Endothelial cell of umbilical vein (primary cell): Measurements from ENCODE around the gene ZNF783. TPM values are rescaled to one million over a fixed set of nuclear protein-coding genes. Genes with fewer than 3 reads are reported as not detected.

ENCODE experiments used
- BruUV-seq: library from RNA; stranded (reverse); fragments of 400-500 nt; replicated peaks from 2 replicates; lab custom pipeline; 2021; lab: Mats Ljungman, UMichigan
- CTCF ChIA-PET: fragments of 300-600, 350-600 bp; sonication (Branson Sonifier 250); formaldehyde crosslinking; loops from one replicate; lab custom pipeline; 2021; ENCODE audit warnings: antibody characterized with exemption, inconsistent platforms; lab: Charles Lee
- POLR2A ChIA-PET: fragments of 300-600, 350-600 bp; sonication (Branson Sonifier 250); formaldehyde crosslinking; loops from one replicate; lab custom pipeline; 2021; ENCODE audit warnings: antibody characterized with exemption, inconsistent platforms; lab: Charles Lee
- DNase-seq: peaks from one replicate; pipeline ENCODE4 v3.0.0-alpha.2; 2011; ENCODE audit warnings: low read depth, low spot score
- FAIRE-seq: peaks from 2 replicates; lab custom pipeline; 2011; peaks lifted over from hg19 to GRCh38; lab: Jason Lieb, UNC
- H2AFZ ChIP-seq: 2 replicates; pipeline ENCODE4 v1.6.0; 2012; ENCODE audit warnings: low read depth, low read length, control low read depth, inconsistent platforms
- H3K27ac ChIP-seq: 2 replicates; pipeline ENCODE4 v1.5.1; 2011; ENCODE audit warnings: low read depth, mild to moderate bottlenecking, control low read depth, low read length, moderate library complexity; ENCODE audit not compliant: insufficient read depth
- H3K27me3 ChIP-seq, 2 experiments: 2 replicates each; pipeline versions ENCODE4 v1.6.0 to v1.6.1; 2011; ENCODE audit warnings: low read length in 2 of 2, mixed read lengths in 1 of 2; ENCODE audit not compliant: control insufficient read depth in 2 of 2, insufficient read depth in 2 of 2
- H3K36me3 ChIP-seq, 2 experiments: 2 replicates in 1 of 2; 3 replicates in 1 of 2; pipeline ENCODE4 v1.5.1; 2011; ENCODE audit warnings: low read length in 2 of 2, mild to moderate bottlenecking in 1 of 2, moderate library complexity in 1 of 2; ENCODE audit not compliant: control insufficient read depth in 2 of 2, insufficient read depth in 2 of 2; ENCODE audit errors: extremely low read depth in 1 of 2
- H3K4me1 ChIP-seq: 3 replicates; pipeline ENCODE4 v1.5.1; 2011; ENCODE audit warnings: mild to moderate bottlenecking, low read length; ENCODE audit not compliant: control insufficient read depth, insufficient read depth; ENCODE audit errors: extremely low read depth
- H3K4me2 ChIP-seq: 2 replicates; pipeline ENCODE4 v1.6.1; 2011; ENCODE audit warnings: low read length, control low read depth, mixed read lengths; ENCODE audit not compliant: insufficient read depth
- H3K4me3 ChIP-seq, 3 experiments: fragments of 200-600 bp in 1 of 3; sonication (generic), shearing (Covaris generic) in 1 of 3; replicated peaks in 1 of 3; 2 replicates each; pipeline ENCODE4 v1.5.1; 2011 to 2016; ENCODE audit warnings: control low read depth in 3 of 3, low read length in 3 of 3, mild to moderate bottlenecking in 2 of 3, inconsistent platforms in 1 of 3, low read depth in 1 of 3, moderate library complexity in 1 of 3; ENCODE audit not compliant: insufficient read depth in 1 of 3
- H3K79me2 ChIP-seq: 2 replicates; pipeline ENCODE4 v1.6.0; 2012; ENCODE audit warnings: low read length, inconsistent platforms; ENCODE audit not compliant: control insufficient read depth, insufficient read depth
- H3K9ac ChIP-seq: replicated peaks from 2 replicates; pipeline ENCODE3; 2011; ENCODE audit warnings: low read length, control low read depth; ENCODE audit not compliant: insufficient read depth; ENCODE audit errors: extremely low read depth
- H3K9me1 ChIP-seq: replicated peaks from 3 replicates; pipeline ENCODE4 v1.6.0; 2011; ENCODE audit warnings: mild to moderate bottlenecking, low read length; ENCODE audit not compliant: control insufficient read depth, insufficient read depth; ENCODE audit errors: extremely low read depth
- H3K9me3 ChIP-seq: replicated peaks from 2 replicates; pipeline ENCODE4 v1.5.1; 2012; ENCODE audit warnings: low read length, inconsistent platforms; ENCODE audit not compliant: control insufficient read depth, insufficient read depth
- H4K20me1 ChIP-seq: replicated peaks from 2 replicates; pipeline ENCODE3; 2011; ENCODE audit warnings: mild to moderate bottlenecking, low read length; ENCODE audit not compliant: control insufficient read depth, insufficient read depth; ENCODE audit errors: extremely low read depth
- GATA2 ChIP-seq: IDR thresholded peaks from 2 replicates; pipeline ENCODE4 v1.7.0; 2011; ENCODE audit warnings: low read depth, mild to moderate bottlenecking, moderate library complexity, mixed read lengths, low read length; ENCODE audit not compliant: insufficient read length, insufficient read depth
- POLR2A ChIP-seq: IDR thresholded peaks from 2 replicates; pipeline ENCODE4 v1.6.1; 2012; ENCODE audit warnings: low read depth, mild to moderate bottlenecking, control low read depth, low read length
- dilution Hi-C: fragments of 300-500 bp; cut with MboI; formaldehyde crosslinking; loops from one replicate; pipeline ENCODE4 v1.15.0; 2019; ENCODE audit warnings: low sequenced_read_pairs; ENCODE audit not compliant: extremely low pct_ligation_motif_present
- intact Hi-C: fragments of 100-400 bp; cut with micrococcal nuclease; formaldehyde crosslinking; loops from one replicate; pipeline ENCODE4 v1.10.0; 2022
- polyA plus RNA-seq, 4 experiments: library from polyadenylated mRNA; depleted of rRNA in 3 of 4; stranded (reverse) in 3 of 4; unstranded in 1 of 4; fragments of >200 nt; gene quantifications; 2 replicates each; pipeline versions ENCODE4 v1.2.1 to v1.2.3, GENCODE V29; 2011 to 2012; ENCODE audit warnings: missing spikeins in 1 of 4
- total RNA-seq: library from RNA; stranded (reverse); gene quantifications from 2 replicates; pipeline ENCODE4 v1.2.3, GENCODE V29; 2021
- TF ChIP-seq, protein P1 (sequence below), 2 donors: IDR thresholded peaks; 1 replicate in 1 of 2; 2 replicates in 1 of 2; pipeline ENCODE4 v1.5.1; 2011; ENCODE audit warnings: low read length in 2 of 2, mild to moderate bottlenecking in 2 of 2, moderate library complexity in 2 of 2, control low read depth in 1 of 2, inconsistent platforms in 1 of 2, low read depth in 1 of 2; ENCODE audit not compliant: insufficient read depth in 1 of 2; ENCODE audit errors: extremely low read depth in 1 of 2
- TF ChIP-seq, protein P2 (sequence below): IDR thresholded peaks from 2 replicates; pipeline ENCODE4 v1.6.1; 2011; ENCODE audit not compliant: insufficient read depth, insufficient read length

The ZNF783 gene
- total and polyA plus RNA-seq, 2 donors (not counting 3 experiments of a cell fraction or from before 2014, with no cell fraction given), result 7.3 to 9.8 TPM

- Histone ChIP-seq H4K20me1 (no peaks in the 10 kb centered on the region), H3K9me1 (no peaks in the 10 kb centered on the region), H3K27ac (no peak overlapping the region), H3K4me1 (peaks cover 2% of the 10 kb centered on the region), H3K79me2 (no peaks in the 10 kb centered on the region), H3K27me3 (no peaks in the 10 kb centered on the region), H2AFZ (no peak overlapping the region), H3K9me3 (no peaks in the 10 kb centered on the region), H3K36me3 (peaks cover 2 to 8% of the 10 kb centered on the region in 2 experiments), H3K4me2 (no peak overlapping the region), H3K4me3 (no peak overlapping the region), H3K9ac (no peak overlapping the region)
- intact Hi-C loops, result loop anchor here (10.0 kb wide), 1 partner anchor 345 kb away; no protein-coding TSS in a partner anchor
- DNase-seq (no peak), FAIRE-seq (no peak)
- dilution Hi-C loops, result no loop called here
- ChIA-PET CTCF (no interaction called here), POLR2A (no interaction called here)
- TF ChIP-seq, protein P1, sequence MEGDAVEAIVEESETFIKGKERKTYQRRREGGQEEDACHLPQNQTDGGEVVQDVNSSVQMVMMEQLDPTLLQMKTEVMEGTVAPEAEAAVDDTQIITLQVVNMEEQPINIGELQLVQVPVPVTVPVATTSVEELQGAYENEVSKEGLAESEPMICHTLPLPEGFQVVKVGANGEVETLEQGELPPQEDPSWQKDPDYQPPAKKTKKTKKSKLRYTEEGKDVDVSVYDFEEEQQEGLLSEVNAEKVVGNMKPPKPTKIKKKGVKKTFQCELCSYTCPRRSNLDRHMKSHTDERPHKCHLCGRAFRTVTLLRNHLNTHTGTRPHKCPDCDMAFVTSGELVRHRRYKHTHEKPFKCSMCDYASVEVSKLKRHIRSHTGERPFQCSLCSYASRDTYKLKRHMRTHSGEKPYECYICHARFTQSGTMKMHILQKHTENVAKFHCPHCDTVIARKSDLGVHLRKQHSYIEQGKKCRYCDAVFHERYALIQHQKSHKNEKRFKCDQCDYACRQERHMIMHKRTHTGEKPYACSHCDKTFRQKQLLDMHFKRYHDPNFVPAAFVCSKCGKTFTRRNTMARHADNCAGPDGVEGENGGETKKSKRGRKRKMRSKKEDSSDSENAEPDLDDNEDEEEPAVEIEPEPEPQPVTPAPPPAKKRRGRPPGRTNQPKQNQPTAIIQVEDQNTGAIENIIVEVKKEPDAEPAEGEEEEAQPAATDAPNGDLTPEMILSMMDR (IDR thresholded peaks at IDR 0.05; ENCODE audit: extremely low read depth in 1 of 2, insufficient read depth in 1 of 2, low read depth in 1 of 2, low read length in 2 of 2), result no peak
- TF ChIP-seq GATA2, result no peak
- no peak for TF ChIP-seq POLR2A
- TF ChIP-seq, protein P2, sequence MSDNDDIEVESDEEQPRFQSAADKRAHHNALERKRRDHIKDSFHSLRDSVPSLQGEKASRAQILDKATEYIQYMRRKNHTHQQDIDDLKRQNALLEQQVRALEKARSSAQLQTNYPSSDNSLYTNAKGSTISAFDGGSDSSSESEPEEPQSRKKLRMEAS, result no peak
- no TSS peak for BruUV-seq
Measured at GRCh38 chr7:149280151-149280550, 18.2 kb downstream of the ZNF783 start.
